ENCODE measurements around the gene PLA2G5.

PLA2G5 gene

DNA sequence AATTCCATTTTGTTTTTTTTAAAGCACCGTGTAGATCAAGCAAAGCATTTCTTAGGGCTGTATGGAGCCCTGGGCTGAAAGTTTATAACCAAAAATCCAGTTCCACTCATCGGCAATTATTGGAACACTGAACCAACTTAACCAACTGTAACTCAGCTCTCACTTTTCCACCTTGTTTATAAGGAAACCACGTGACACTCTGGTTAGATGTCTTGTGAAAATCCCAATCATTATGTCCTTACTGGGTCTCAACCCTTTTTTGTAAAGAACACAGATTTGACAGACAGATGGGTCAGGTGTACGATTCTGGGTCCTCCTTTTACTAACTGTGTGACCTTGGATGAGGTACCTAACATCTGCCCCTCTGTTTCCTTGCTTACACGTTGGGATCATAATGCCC lies 6.2 kb downstream of the PLA2G5 start:
- Histone ChIP-seq H3K4me3 (replicated peaks; ENCODE audit: low read depth, low read length) (no peak overlapping the region), H3K36me3 (ENCODE audit: control insufficient read depth, insufficient read depth, low read length) (no peaks in the 10 kb centered on the region), H3K27me3 (replicated peaks; ENCODE audit: control insufficient read depth, insufficient read depth, low read length) (no peaks in the 10 kb centered on the region)
- DNase-seq (ENCODE audit: extremely low read depth, insufficient read length), result no peak
- TF ChIP-seq, protein P1, sequence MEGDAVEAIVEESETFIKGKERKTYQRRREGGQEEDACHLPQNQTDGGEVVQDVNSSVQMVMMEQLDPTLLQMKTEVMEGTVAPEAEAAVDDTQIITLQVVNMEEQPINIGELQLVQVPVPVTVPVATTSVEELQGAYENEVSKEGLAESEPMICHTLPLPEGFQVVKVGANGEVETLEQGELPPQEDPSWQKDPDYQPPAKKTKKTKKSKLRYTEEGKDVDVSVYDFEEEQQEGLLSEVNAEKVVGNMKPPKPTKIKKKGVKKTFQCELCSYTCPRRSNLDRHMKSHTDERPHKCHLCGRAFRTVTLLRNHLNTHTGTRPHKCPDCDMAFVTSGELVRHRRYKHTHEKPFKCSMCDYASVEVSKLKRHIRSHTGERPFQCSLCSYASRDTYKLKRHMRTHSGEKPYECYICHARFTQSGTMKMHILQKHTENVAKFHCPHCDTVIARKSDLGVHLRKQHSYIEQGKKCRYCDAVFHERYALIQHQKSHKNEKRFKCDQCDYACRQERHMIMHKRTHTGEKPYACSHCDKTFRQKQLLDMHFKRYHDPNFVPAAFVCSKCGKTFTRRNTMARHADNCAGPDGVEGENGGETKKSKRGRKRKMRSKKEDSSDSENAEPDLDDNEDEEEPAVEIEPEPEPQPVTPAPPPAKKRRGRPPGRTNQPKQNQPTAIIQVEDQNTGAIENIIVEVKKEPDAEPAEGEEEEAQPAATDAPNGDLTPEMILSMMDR (IDR thresholded peaks at IDR 0.05; ENCODE audit: insufficient read depth, low read length, poor library complexity, severe bottlenecking), result no peak

DNA sequence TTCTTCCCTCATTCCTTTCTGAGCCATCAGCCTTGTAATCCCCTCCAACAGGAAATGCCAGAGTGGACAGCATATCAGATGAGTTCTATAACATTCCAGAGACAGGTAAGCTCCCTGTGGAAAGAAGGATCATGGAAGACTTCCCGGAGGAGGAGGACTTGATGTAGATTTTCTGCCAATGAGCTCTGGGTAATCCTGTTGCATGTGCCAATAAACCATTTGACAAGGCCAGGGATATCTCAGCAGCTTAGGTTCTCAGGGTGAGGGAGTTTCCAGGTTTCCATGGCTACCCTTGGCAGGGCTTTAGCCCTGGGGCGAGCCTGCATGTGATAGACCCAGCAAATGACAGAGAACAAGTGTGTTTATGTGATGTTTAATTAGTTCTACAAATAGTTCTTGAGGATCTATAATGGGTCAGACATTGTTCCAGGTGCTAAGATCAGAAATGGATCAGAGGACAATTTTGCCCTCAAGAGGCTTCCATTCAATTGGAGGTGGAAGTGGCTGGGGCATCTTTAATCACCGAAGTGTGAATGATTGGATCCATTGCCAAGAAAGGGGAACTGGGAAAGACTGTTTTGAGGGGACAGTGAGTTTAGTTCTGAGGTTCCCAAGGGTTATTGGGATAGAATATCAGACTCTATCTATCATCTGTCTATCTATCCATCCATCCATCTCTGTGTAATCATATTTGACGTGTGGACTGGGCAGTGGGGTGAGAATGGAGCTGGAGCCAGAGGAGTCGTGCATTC lies 6.9 kb downstream of the PLA2G5 start:
- Histone ChIP-seq H3K27me3 (replicated peaks; ENCODE audit: control insufficient read depth, insufficient read depth, low read length) (no peaks in the 10 kb centered on the region), H3K4me3 (replicated peaks; ENCODE audit: low read depth, low read length) (no peak overlapping the region), H3K36me3 (ENCODE audit: control insufficient read depth, insufficient read depth, low read length) (no peaks in the 10 kb centered on the region)
- no peak for DNase-seq (ENCODE audit: extremely low read depth, insufficient read length)
- TF ChIP-seq, protein P1 (IDR thresholded peaks at IDR 0.05; ENCODE audit: insufficient read depth, low read length, poor library complexity, severe bottlenecking), result no peak

DNA sequence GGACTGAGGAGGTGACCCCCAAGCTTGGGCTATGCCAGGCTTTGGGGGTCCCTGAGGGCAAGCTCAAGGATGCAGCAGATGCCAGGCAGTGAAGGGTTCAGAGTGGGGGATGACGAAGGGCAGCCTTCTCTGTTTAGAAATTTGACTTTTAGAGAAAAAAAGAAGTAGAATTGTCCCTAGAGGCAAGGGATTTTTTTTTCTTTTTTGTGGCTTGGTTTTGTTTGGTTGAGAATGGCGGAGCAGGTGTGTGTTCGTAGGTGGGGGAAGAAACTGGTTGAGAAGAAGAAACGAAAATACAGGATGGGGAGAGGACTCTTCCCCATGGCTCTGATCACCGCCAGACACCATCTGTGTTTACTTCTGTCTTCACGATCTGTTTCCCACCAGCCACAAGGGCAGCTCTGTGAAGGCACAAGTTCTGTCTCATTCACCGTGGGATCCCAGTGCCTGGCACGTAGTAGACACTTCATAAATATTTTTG lies 8.2 kb downstream of the PLA2G5 start:
- Histone ChIP-seq H3K36me3 (ENCODE audit: control insufficient read depth, insufficient read depth, low read length) (no peaks in the 10 kb centered on the region), H3K27me3 (replicated peaks; ENCODE audit: control insufficient read depth, insufficient read depth, low read length) (no peaks in the 10 kb centered on the region), H3K4me3 (replicated peaks; ENCODE audit: low read depth, low read length) (no peak overlapping the region)
- TF ChIP-seq, protein P1 (IDR thresholded peaks at IDR 0.05; ENCODE audit: insufficient read depth, low read length, poor library complexity, severe bottlenecking), result no peak
- peak; percentile 36 for DNase-seq (ENCODE audit: extremely low read depth, insufficient read length)

DNA sequence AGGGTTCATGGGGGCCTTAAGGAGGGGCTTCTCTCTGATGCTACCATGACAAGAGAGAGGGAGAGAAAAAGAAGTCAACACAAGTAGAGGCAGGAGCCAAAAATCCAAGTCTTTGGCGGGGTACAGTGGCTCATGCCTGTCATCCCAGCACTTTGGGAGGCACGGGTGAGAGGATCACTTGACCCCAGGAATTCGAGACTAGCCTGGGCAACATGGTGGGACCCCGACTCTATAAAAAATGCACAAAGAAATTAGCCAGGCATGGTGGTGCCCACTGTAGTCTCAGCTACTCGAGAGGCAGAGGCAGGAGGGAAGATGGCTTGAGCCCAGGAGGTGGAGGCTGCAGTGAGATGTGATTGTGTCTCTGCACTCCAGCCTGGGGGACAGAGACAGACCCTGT lies 8.7 kb downstream of the PLA2G5 start:
- no peak for DNase-seq (ENCODE audit: extremely low read depth, insufficient read length)
- Histone ChIP-seq H3K4me3 (replicated peaks; ENCODE audit: low read depth, low read length) (no peak overlapping the region), H3K36me3 (ENCODE audit: control insufficient read depth, insufficient read depth, low read length) (no peaks in the 10 kb centered on the region), H3K27me3 (replicated peaks; ENCODE audit: control insufficient read depth, insufficient read depth, low read length) (no peaks in the 10 kb centered on the region)
- TF ChIP-seq, protein P1 (IDR thresholded peaks at IDR 0.05; ENCODE audit: insufficient read depth, low read length, poor library complexity, severe bottlenecking), result no peak

DNA sequence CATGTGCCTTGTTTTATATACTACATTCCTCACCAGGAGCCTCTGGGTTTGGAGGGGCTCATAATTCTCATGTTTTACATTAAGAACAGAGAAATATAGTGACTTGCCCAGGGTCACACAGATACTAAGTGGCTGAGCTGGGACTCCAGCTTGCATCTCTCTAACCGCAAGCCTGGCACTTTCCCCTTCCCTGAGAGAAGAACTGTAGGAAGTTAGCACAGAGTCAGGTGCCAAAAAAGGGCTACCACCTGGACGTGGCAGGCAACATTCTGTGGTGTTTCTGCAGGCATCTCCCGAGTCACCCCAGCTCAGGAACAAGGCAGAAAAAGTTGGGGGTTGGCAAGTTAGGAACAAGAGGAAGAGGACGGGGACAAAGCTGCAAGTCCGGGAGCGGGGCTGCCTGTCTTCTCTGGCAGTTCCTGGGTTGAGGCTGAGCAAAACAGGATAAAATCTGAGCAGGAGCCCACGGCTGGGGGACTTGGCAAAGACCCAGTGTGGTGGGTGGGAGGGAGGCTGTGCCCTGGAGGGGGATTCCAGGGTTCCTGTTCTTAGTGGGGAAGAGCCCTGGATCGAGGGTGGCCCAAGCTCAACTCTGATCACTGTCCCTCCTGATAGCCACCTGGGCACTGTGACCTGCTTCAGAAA lies 9.8 kb downstream of the PLA2G5 start:
- Histone ChIP-seq H3K4me3 (replicated peaks; ENCODE audit: low read depth, low read length) (no peak overlapping the region), H3K27me3 (replicated peaks; ENCODE audit: control insufficient read depth, insufficient read depth, low read length) (no peaks in the 10 kb centered on the region), H3K36me3 (ENCODE audit: control insufficient read depth, insufficient read depth, low read length) (no peaks in the 10 kb centered on the region)
- no peak for DNase-seq (ENCODE audit: extremely low read depth, insufficient read length)
- TF ChIP-seq, protein P1 (IDR thresholded peaks at IDR 0.05; ENCODE audit: insufficient read depth, low read length, poor library complexity, severe bottlenecking), result no peak

All from GM06990 (cell line).